GM18508 (cell line): ENCODE measurements around the gene SKI.

Experiments
- ATAC-seq: cut with Tn5 transposase; IDR thresholded peaks from one replicate; pipeline ENCODE4 v1.9.1; 2021; ENCODE audit warnings: moderate number of reproducible peaks; ENCODE audit not compliant: insufficient read depth, unreplicated experiment

Gene SKI

GRCh38 chr1:2193514-2194281 is 34.4 kb upstream of the SKI start:
- no peak for ATAC-seq

- ATAC-seq: no peak
These were observed 33.7 kb upstream of the SKI start, which contains the start of gene FAAP20 for GRCh38 chr1:2194319-2194897. FAAP20 (minus strand) TSS chr1:2194772; CDS start chr1:2194749, 23 bp downstream.

- ATAC-seq: no peak
These were observed 33.0 kb upstream of the SKI start for GRCh38 chr1:2194898-2195673.

GRCh38 chr1:2195785-2196184 is 32.3 kb upstream of the SKI start:
- ATAC-seq: no peak

- ATAC-seq: no peak
These were observed 31.0 kb upstream of the SKI start for GRCh38 chr1:2196901-2197638.

- ATAC-seq: no peak
These were observed 30.4 kb upstream of the SKI start for GRCh38 chr1:2197707-2198165.

- ATAC-seq: no peak
These were observed 29.5 kb upstream of the SKI start for GRCh38 chr1:2198571-2198970.

- no peak for ATAC-seq
These were observed 28.9 kb upstream of the SKI start for GRCh38 chr1:2199042-2199810.

GRCh38 chr1:2200308-2200943 is 27.7 kb upstream of the SKI start:
- no peak for ATAC-seq

- no peak for ATAC-seq
These were observed 27.1 kb upstream of the SKI start for GRCh38 chr1:2201062-2201461.

GRCh38 chr1:2202008-2202575 is 26.0 kb upstream of the SKI start:
- ATAC-seq: no peak

- no peak for ATAC-seq
These were observed 25.1 kb upstream of the SKI start for GRCh38 chr1:2202843-2203601.

GRCh38 chr1:2203671-2204414 is 24.3 kb upstream of the SKI start:
- no peak for ATAC-seq

GRCh38 chr1:2204415-2205190 is 23.5 kb upstream of the SKI start:
- no peak for ATAC-seq

GRCh38 chr1:2205191-2205952 is 22.7 kb upstream of the SKI start:
- ATAC-seq: no peak

- ATAC-seq: no peak
These were observed 21.2 kb upstream of the SKI start for GRCh38 chr1:2206813-2207487.
